HG02610 (cell line): ENCODE results near the gene RPRD2.
A peak's percentile ranks its signal among the peaks of the same experiment; 100 is the strongest.

Experiments used
- ATAC-seq: cut with Tn5 transposase; IDR thresholded peaks from one replicate; pipeline ENCODE4 v1.9.1; 2021; ENCODE audit warnings: mild to moderate bottlenecking, moderate library complexity; ENCODE audit not compliant: unreplicated experiment

RPRD2 gene

GRCh38 chr1:150469291-150469690 lies 105.3 kb downstream of the RPRD2 start:
- no peak for ATAC-seq

- no peak for ATAC-seq
Observed at GRCh38 chr1:150472601-150473200, 108.8 kb downstream of the RPRD2 start.

GRCh38 chr1:150473659-150474058 lies 109.7 kb downstream of the RPRD2 start:
- no peak for ATAC-seq

- no peak for ATAC-seq
Observed at GRCh38 chr1:150474869-150475268, 110.9 kb downstream of the RPRD2 start.

GRCh38 chr1:150476754-150477153 lies 112.8 kb downstream of the RPRD2 start:
- no peak for ATAC-seq

- no peak for ATAC-seq
Observed at GRCh38 chr1:150477320-150477719, 113.4 kb downstream of the RPRD2 start.

- ATAC-seq: no peak
Observed at GRCh38 chr1:150477733-150478132, 113.8 kb downstream of the RPRD2 start.

GRCh38 chr1:150479370-150479769 lies 115.4 kb downstream of the RPRD2 start:
- no peak for ATAC-seq

- ATAC-seq: no peak
Observed at GRCh38 chr1:150479927-150480352, 116.0 kb downstream of the RPRD2 start.

GRCh38 chr1:150484431-150484830 lies 120.5 kb downstream of the RPRD2 start:
- no peak for ATAC-seq

- ATAC-seq: no peak
Observed at GRCh38 chr1:150484861-150485260, 120.9 kb downstream of the RPRD2 start.

GRCh38 chr1:150486966-150487762 lies 123.2 kb downstream of the RPRD2 start, which contains the start of gene TARS2:
Gene TARS2 (plus strand): TSS chr1:150487419. CDS start chr1:150487451, 32 bp downstream.
- peak; percentile 99 for ATAC-seq

GRCh38 chr1:150487763-150488115 lies 123.8 kb downstream of the RPRD2 start:
- ATAC-seq: no peak

GRCh38 chr1:150493175-150493574 lies 129.2 kb downstream of the RPRD2 start:
- ATAC-seq: no peak

- ATAC-seq: no peak
Observed at GRCh38 chr1:150498342-150498741, 134.4 kb downstream of the RPRD2 start.

GRCh38 chr1:150505431-150505830 lies 141.5 kb downstream of the RPRD2 start:
- no peak for ATAC-seq

GRCh38 chr1:150507912-150508864 lies 144.2 kb downstream of the RPRD2 start, which contains the start of gene ECM1:
Gene ECM1 (plus strand): TSS chr1:150508109. CDS start chr1:150508210, 101 bp downstream.
- ATAC-seq: no peak

GRCh38 chr1:150508982-150509381 lies 145.0 kb downstream of the RPRD2 start:
- no peak for ATAC-seq

- no peak for ATAC-seq
Observed at GRCh38 chr1:150511551-150511950, 147.6 kb downstream of the RPRD2 start.

GRCh38 chr1:150511985-150512660 lies 148.2 kb downstream of the RPRD2 start:
- ATAC-seq: no peak

GRCh38 chr1:150512846-150513245 lies 148.9 kb downstream of the RPRD2 start:
- no peak for ATAC-seq
